ENCODE data around the gene BRD4. TPM values are rescaled to one million over a fixed set of nuclear protein-coding genes. Genes with fewer than 3 reads are reported as not detected.

The BRD4 gene
- total and polyA plus RNA-seq, 2 donors (not counting 3 experiments of a cell fraction or from before 2014, with no cell fraction given), result 14.9 to 125 TPM

- dilution Hi-C loops (cut with MboI; ENCODE audit: extremely low pct_ligation_motif_present, low sequenced_read_pairs), result no loop called here
- ChIA-PET CTCF (interaction anchor here (1.0 kb wide), 1 partner anchor 78 kb away, joined by 4 read pairs; no protein-coding TSS in a partner anchor), POLR2A (no interaction called here)
- no peak for DNase-seq (ENCODE audit: low read depth, low spot score)
- H3K4me3 ChIP-seq (replicated peaks in 1 of 3; ENCODE audit: insufficient read depth in 1 of 3, low read depth in 1 of 3, low read length in 3 of 3), result no peak overlapping the region
- peaks cover 20% of the 10 kb centered on the region for H3K4me1 ChIP-seq (ENCODE audit: control insufficient read depth, extremely low read depth, insufficient read depth, low read length)
- H3K9me3 ChIP-seq (replicated peaks; ENCODE audit: control insufficient read depth, insufficient read depth, low read length), result no peaks in the 10 kb centered on the region
- peaks cover 28 to 75% of the 10 kb centered on the region in 2 experiments for H3K36me3 ChIP-seq (ENCODE audit: control insufficient read depth in 2 of 2, extremely low read depth in 1 of 2, insufficient read depth in 2 of 2, low read length in 2 of 2)
- BruUV-seq (replicated peaks), result TSS peak; percentile 88
- H3K9ac ChIP-seq (replicated peaks; ENCODE audit: extremely low read depth, insufficient read depth, low read length), result no peak overlapping the region
- H3K79me2 ChIP-seq (ENCODE audit: control insufficient read depth, insufficient read depth, low read length), result peaks cover 4% of the 10 kb centered on the region
- H2AFZ ChIP-seq (ENCODE audit: low read depth, low read length), result no peak overlapping the region
- no peaks in the 10 kb centered on the region for H3K9me1 ChIP-seq (replicated peaks; ENCODE audit: control insufficient read depth, extremely low read depth, insufficient read depth, low read length)
- H3K27ac ChIP-seq (ENCODE audit: insufficient read depth, low read depth, low read length), result no peak overlapping the region
- TF ChIP-seq JUN (IDR thresholded peaks at IDR 0.05; ENCODE audit: borderline replicate concordance, insufficient read depth, insufficient read length, low read depth) (no peak), GATA2 (IDR thresholded peaks at IDR 0.05; ENCODE audit: insufficient read depth, insufficient read length, low read depth, low read length) (no peak), FOS (IDR thresholded peaks at IDR 0.05; ENCODE audit: borderline replicate concordance, insufficient read depth, low read length) (no peak), POLR2AphosphoS5 (IDR thresholded peaks at IDR 0.05; ENCODE audit: insufficient read depth, low read depth, low read length) (no peak), EZH2 (IDR thresholded peaks at IDR 0.05; ENCODE audit: borderline replicate concordance, low read depth, low read length, severe bottlenecking) (no peak), CTCF (IDR thresholded peaks at IDR 0.05; ENCODE audit: extremely low read depth in 1 of 2, insufficient read depth in 1 of 2, low read depth in 1 of 2, low read length in 2 of 2) (no peak), MAX (IDR thresholded peaks at IDR 0.05; ENCODE audit: insufficient read depth, insufficient read length) (no peak), MYC (IDR thresholded peaks at IDR 0.05; ENCODE audit: low read depth, low read length) (no peak), POLR2A (IDR thresholded peaks at IDR 0.05; ENCODE audit: low read depth, low read length) (no peak)
- no peaks in the 10 kb centered on the region for H4K20me1 ChIP-seq (replicated peaks; ENCODE audit: control insufficient read depth, extremely low read depth, insufficient read depth, low read length)
- H3K4me2 ChIP-seq (ENCODE audit: insufficient read depth, low read length), result no peak overlapping the region
- intact Hi-C loops (cut with micrococcal nuclease), result loop anchor here (10.0 kb wide), 1 partner anchor 151 kb away; the partner anchor contains the start of gene SYDE1
- H3K27me3 ChIP-seq (ENCODE audit: control insufficient read depth in 2 of 2, insufficient read depth in 2 of 2, low read length in 2 of 2), result no peaks in the 10 kb centered on the region
- FAIRE-seq, result no peak
These were observed 76.9 kb downstream of the BRD4 start for GRCh38 chr19:15255359-15255990.
